ENCODE results near the gene CCDC136. TPM values are rescaled to one million over a fixed set of nuclear protein-coding genes. Genes with fewer than 3 reads are reported as not detected.
A peak's percentile ranks its signal among the peaks of the same experiment; 100 is the strongest.

Gene CCDC136
- polyA plus RNA-seq, 1 donor from 2014 or later: 0.85 TPM

GRCh38 chr7:128838981-128839731 is 47.4 kb downstream of the CCDC136 start:
- Mint-ChIP-seq H3K9me3 (no peaks in the 10 kb centered on the region), H3K4me3 (peak overlapping the region in 1 of 4 donors; percentile 4), H3K4me1 (peaks cover 3 to 9% (median 6%) of the 10 kb centered on the region in 3 donors), H3K36me3 (no peaks in the 10 kb centered on the region), H3K27ac (peak overlapping the region in 1 of 3 donors; percentile 81), H3K27me3 (peaks cover 1% of the 10 kb centered on the region)

- peaks cover 3 to 9% (median 6%) of the 10 kb centered on the region in 3 donors for H3K4me1 Mint-ChIP-seq
- no peaks in the 10 kb centered on the region for H3K36me3 Mint-ChIP-seq
- peaks cover 1% of the 10 kb centered on the region for H3K27me3 Mint-ChIP-seq
- peak overlapping the region in 1 of 3 donors; percentile 81 for H3K27ac Mint-ChIP-seq
- H3K4me3 Mint-ChIP-seq: peak overlapping the region in 1 of 4 donors; percentile 4
- H3K9me3 Mint-ChIP-seq: no peaks in the 10 kb centered on the region
Observed at GRCh38 chr7:128839751-128840177, 48.0 kb downstream of the CCDC136 start.

- peaks cover 3 to 9% (median 6%) of the 10 kb centered on the region in 3 donors for H3K4me1 Mint-ChIP-seq
- H3K27me3 Mint-ChIP-seq: peaks cover 1% of the 10 kb centered on the region
- no peaks in the 10 kb centered on the region for H3K36me3 Mint-ChIP-seq
- no peaks in the 10 kb centered on the region for H3K9me3 Mint-ChIP-seq
- H3K27ac Mint-ChIP-seq: peak overlapping the region in 2 of 3 donors; percentile 73 to 81
- H3K4me3 Mint-ChIP-seq: peak overlapping the region in 3 of 4 donors; percentile 12 to 86 (median 23)
Observed at GRCh38 chr7:128840326-128841170, 48.8 kb downstream of the CCDC136 start.

- no peaks in the 10 kb centered on the region for H3K36me3 Mint-ChIP-seq
- peaks cover 5% of the 10 kb centered on the region for H3K27me3 Mint-ChIP-seq
- peak overlapping the region in 3 of 4 donors; percentile 23 to 86 (median 52) for H3K4me3 Mint-ChIP-seq
- peak overlapping the region in 2 of 3 donors; percentile 73 to 75 for H3K27ac Mint-ChIP-seq
- peaks cover 3 to 9% (median 6%) of the 10 kb centered on the region in 3 donors for H3K4me1 Mint-ChIP-seq
- no peaks in the 10 kb centered on the region for H3K9me3 Mint-ChIP-seq
Observed at GRCh38 chr7:128841171-128841690, 49.5 kb downstream of the CCDC136 start.

GRCh38 chr7:128841921-128842673 is 50.3 kb downstream of the CCDC136 start:
- Mint-ChIP-seq H3K36me3 (no peaks in the 10 kb centered on the region), H3K4me3 (no peak overlapping the region), H3K9me3 (no peaks in the 10 kb centered on the region), H3K27ac (no peak overlapping the region), H3K27me3 (peaks cover 5% of the 10 kb centered on the region), H3K4me1 (peaks cover 3 to 9% (median 6%) of the 10 kb centered on the region in 3 donors)

GRCh38 chr7:128842674-128843641 is 51.2 kb downstream of the CCDC136 start:
- no peak overlapping the region for H3K4me3 Mint-ChIP-seq
- peaks cover 3 to 9% (median 6%) of the 10 kb centered on the region in 3 donors for H3K4me1 Mint-ChIP-seq
- no peaks in the 10 kb centered on the region for H3K36me3 Mint-ChIP-seq
- H3K27ac Mint-ChIP-seq: no peak overlapping the region
- peaks cover 5% of the 10 kb centered on the region for H3K27me3 Mint-ChIP-seq
- H3K9me3 Mint-ChIP-seq: no peaks in the 10 kb centered on the region

GRCh38 chr7:128843938-128844621 is 52.3 kb downstream of the CCDC136 start:
- Mint-ChIP-seq H3K36me3 (no peaks in the 10 kb centered on the region), H3K27ac (no peak overlapping the region), H3K27me3 (peaks cover 5% of the 10 kb centered on the region), H3K9me3 (no peaks in the 10 kb centered on the region), H3K4me3 (no peak overlapping the region), H3K4me1 (peaks cover 3 to 9% (median 6%) of the 10 kb centered on the region in 3 donors)

GRCh38 chr7:128844777-128845311 is 53.1 kb downstream of the CCDC136 start:
- Mint-ChIP-seq H3K4me3 (no peak overlapping the region), H3K36me3 (no peaks in the 10 kb centered on the region), H3K27ac (no peak overlapping the region), H3K27me3 (peaks cover 5% of the 10 kb centered on the region), H3K9me3 (no peaks in the 10 kb centered on the region), H3K4me1 (peaks cover 3 to 9% (median 6%) of the 10 kb centered on the region in 3 donors)

- no peak overlapping the region for H3K4me3 Mint-ChIP-seq
- no peaks in the 10 kb centered on the region for H3K9me3 Mint-ChIP-seq
- peaks cover 3 to 9% (median 6%) of the 10 kb centered on the region in 3 donors for H3K4me1 Mint-ChIP-seq
- no peaks in the 10 kb centered on the region for H3K36me3 Mint-ChIP-seq
- H3K27me3 Mint-ChIP-seq: peaks cover 3% of the 10 kb centered on the region
- H3K27ac Mint-ChIP-seq: no peak overlapping the region
Observed at GRCh38 chr7:128845475-128845874, 53.7 kb downstream of the CCDC136 start.

- no peaks in the 10 kb centered on the region for H3K9me3 Mint-ChIP-seq
- H3K27me3 Mint-ChIP-seq: peaks cover 3% of the 10 kb centered on the region
- H3K4me1 Mint-ChIP-seq: peaks cover 3 to 6% (median 5%) of the 10 kb centered on the region in 3 donors
- peak overlapping the region in 1 of 4 donors; percentile 47 for H3K4me3 Mint-ChIP-seq
- no peaks in the 10 kb centered on the region for H3K36me3 Mint-ChIP-seq
- H3K27ac Mint-ChIP-seq: peak overlapping the region in 1 of 3 donors; percentile 74
Observed at GRCh38 chr7:128845987-128846386, 54.2 kb downstream of the CCDC136 start.

- Mint-ChIP-seq H3K4me3 (no peak overlapping the region), H3K36me3 (no peaks in the 10 kb centered on the region), H3K9me3 (no peaks in the 10 kb centered on the region), H3K27ac (peak overlapping the region in 1 of 3 donors; percentile 74), H3K4me1 (peaks cover 0 to 1% (median 0%) of the 10 kb centered on the region in 3 donors), H3K27me3 (peaks cover 3% of the 10 kb centered on the region)
Observed at GRCh38 chr7:128846781-128847444, 55.1 kb downstream of the CCDC136 start.

- Mint-ChIP-seq H3K27me3 (peaks cover 3% of the 10 kb centered on the region), H3K4me3 (no peak overlapping the region), H3K36me3 (no peaks in the 10 kb centered on the region), H3K9me3 (no peaks in the 10 kb centered on the region), H3K27ac (no peak overlapping the region), H3K4me1 (no peaks in the 10 kb centered on the region)
Observed at GRCh38 chr7:128847721-128848211, 56.0 kb downstream of the CCDC136 start.
